HepG2 (cell line): Measurements from ENCODE around the gene RGS10.
A peak's percentile ranks its signal among the peaks of the same experiment; 100 is the strongest.

ENCODE experiments used
- CTCF ChIP-seq: sonication (generic); formaldehyde crosslinking; IDR thresholded peaks from 2 replicates; pipeline ENCODE4 v1.5.0; 2020; ENCODE audit warnings: mild to moderate bottlenecking, missing genetic modification reagents, moderate library complexity
- EZH2 ChIP-seq: conservative IDR thresholded peaks from 2 replicates; pipeline ENCODE4 v1.6.1; 2012; ENCODE audit warnings: mild to moderate bottlenecking, low read depth, low read length, moderate library complexity
- IKZF5 ChIP-seq: IDR thresholded peaks from 2 replicates; pipeline ENCODE4 v1.6.1; 2018; ENCODE audit warnings: missing genetic modification reagents, mild to moderate bottlenecking, missing compliant biosample characterization
- MAX ChIP-seq: IDR thresholded peaks from 2 replicates; pipeline ENCODE4 v1.6.1; 2012; ENCODE audit warnings: inconsistent platforms
- XRCC5 ChIP-seq: fragments of 200-400 bp; formaldehyde crosslinking; optimal IDR thresholded peaks from 2 replicates; pipeline ENCODE3; 2017; ENCODE audit warnings: mild to moderate bottlenecking, low read length

- TF ChIP-seq CTCF (0 out of 2 replicates have a peak, but pooled peaks have one; percentile 6), XRCC5 (no peak), IKZF5 (CRISPR knock-in tag) (no peak), EZH2 (no peak), MAX (no peak)
These were observed 3.7 kb downstream of the RGS10 start for GRCh38 chr10:119538632-119539358.
